Measurements from ENCODE around the gene REELD1.

REELD1 gene

GRCh38 chr4:146214238-146214637, at the start of gene REELD1:
REELD1 (plus strand) TSS chr4:146214538; CDS start chr4:146216953, 2,415 bp downstream.
- DNase-seq = no peak

DNA sequence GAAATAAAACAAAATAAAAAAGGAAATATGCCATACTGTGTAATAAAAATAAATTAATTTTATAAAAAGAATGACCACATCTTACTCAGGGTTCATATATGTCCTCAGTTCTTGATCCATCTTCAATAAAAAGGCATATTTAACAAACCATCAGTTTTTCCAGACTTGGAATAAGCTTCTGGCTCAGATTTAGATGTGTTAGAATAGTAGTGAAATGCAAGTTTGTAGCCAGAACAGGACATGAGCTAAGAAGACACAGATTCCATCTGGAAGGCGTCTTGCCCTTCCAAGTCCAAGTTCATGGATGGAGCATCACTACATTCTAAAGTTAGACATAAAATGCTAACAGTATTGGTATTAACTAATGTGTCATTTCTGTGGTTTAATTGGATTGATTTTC, 49.1 kb upstream of the REELD1 start:
- no peak for DNase-seq

GRCh38 chr4:146165840-146166239, 48.5 kb upstream of the REELD1 start:
- DNase-seq = no peak

DNA sequence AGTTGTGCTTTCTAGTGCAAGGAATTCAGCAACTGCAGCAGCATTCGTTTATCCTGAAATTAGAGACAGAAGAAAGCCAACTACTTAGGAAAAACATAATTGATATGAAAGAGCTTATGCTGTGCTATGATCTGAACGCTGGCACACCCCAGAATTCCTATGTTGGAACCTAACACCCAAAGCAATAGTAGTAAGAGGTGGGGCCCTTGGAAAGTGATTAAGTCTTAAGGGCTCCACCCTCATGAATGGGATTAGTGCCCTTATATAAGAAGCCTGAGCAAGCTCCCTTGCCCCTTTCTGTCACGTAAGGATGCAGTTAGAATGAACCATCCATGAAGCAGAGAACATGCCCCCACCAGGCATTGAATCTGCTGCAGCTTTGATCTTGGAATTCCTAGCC, 44.2 kb upstream of the REELD1 start:
- DNase-seq = no peak

GRCh38 chr4:146175541-146176453, 38.5 kb upstream of the REELD1 start, which contains the start of gene LSM6:
LSM6 (plus strand) TSS chr4:146175718; CDS start chr4:146182922, 7,204 bp downstream.
- DNase-seq = peak; percentile 95

DNA sequence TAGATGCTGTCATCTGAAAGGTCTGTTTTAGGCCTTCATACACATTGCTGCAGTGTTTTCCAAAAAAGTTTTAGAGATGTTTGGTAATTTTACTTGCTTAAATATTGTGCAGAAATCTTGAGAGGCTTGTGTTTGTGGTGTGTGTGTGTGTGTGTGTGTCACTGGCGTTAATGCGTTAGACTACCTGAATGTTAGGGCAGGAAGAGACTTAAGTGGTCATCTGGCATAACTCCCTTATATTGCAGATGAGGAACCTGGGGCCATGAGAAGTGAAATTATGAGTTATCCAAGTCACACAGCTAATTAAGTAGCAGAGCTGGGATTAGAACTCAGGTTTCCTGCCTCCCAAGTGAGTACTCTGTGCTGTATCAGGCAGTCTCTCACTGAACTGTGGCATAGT, 37.4 kb upstream of the REELD1 start:
- no peak for DNase-seq

DNA sequence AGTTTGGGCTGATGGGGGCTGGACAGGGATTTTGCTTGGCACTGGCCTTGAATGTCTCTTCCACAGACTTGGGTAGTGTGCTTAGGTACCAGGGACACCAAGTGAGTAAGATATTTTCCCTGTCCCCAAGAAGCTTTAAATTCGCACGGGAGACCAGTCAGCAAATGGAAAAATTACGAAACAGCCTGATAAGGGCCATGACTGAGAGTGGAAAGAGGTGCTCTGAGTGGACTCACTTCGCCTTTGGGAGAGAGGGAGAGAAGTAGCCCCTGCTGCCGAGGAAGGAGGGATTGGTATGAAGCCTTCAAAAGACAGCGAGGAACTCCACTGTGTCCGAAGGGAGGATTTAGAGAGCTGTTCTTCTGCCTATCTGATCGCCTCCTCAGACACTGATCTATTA, 36.2 kb upstream of the REELD1 start:
- DNase-seq = no peak

DNA sequence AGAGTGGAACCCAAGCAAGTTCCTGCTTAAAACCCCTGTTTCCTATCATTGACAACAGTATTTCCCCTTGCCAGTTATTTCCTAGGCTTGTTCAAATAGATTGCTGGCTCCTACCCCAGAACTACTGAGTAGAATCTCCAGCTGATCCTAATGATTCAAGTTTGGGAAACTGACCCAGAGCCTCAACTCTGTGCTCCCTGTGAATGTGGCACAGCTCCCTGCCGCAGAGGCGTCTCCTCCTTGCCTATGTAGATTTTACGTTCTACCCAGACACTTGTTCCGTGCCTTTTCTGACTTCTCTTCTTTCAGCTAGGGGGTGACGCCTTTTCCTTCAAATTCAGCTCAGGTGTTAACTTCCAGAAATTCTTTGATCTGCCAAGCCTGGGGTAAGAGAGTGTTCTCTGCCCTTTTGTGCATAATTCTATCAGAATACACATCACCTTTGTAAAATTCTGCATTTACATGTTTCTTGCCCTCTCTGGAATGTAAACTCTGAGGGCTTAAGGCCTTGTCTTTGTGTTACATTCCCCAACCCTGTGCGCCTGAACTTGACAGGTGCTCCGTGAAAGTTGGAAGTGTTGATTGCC, 34.5 kb upstream of the REELD1 start:
- no peak for DNase-seq

GRCh38 chr4:146182443-146182842, 31.9 kb upstream of the REELD1 start:
- no peak for DNase-seq

- DNase-seq = no peak
These were observed 31.1 kb upstream of the REELD1 start for GRCh38 chr4:146183209-146183608.

GRCh38 chr4:146186041-146186440, 28.3 kb upstream of the REELD1 start:
- DNase-seq = no peak

DNA sequence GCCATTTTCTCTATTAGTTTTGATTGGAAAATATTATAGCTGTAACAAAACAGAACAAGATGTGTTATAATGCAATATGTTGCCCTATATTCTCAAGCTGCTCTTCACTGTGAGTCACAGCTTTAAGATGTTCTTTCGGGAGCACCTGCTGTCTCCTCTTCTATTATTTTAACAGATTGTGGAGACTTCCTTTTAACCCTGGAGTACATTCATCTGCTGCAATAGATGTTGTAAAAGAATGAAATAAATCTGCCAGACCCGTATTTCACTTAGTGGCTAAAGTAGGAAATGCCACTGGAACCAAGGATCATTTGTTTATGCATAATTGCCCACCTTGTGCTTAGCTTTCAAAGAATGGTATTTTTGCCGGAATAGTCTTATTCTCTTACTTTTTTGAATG, 27.7 kb upstream of the REELD1 start:
- DNase-seq = no peak

DNA sequence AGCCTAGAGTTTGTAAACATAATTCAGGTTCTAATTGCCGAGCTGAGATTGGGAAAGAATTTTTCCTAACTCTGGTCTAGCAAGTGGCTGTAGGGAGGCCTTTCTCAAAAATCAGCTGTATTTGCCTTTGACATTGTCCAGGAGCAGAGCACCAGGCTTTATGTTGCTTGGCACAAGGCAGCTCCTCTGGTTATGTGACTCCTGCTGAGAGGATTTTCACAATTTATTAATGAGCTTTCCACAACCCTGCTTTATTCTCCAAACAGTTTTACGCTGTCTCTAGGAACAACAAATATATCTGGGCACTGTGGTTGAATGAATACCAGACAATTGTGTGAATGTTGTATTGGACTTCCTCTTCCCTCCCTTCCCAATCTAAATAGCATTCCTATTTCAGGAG, 23.9 kb upstream of the REELD1 start:
- no peak for DNase-seq

- peak; percentile 40 for DNase-seq
These were observed 22.4 kb upstream of the REELD1 start for GRCh38 chr4:146191766-146192458.

- no peak for DNase-seq
These were observed 20.7 kb upstream of the REELD1 start for GRCh38 chr4:146193628-146194027.

GRCh38 chr4:146194212-146194611, 20.1 kb upstream of the REELD1 start:
- no peak for DNase-seq

- peak; percentile 95 for DNase-seq
These were observed 11.7 kb upstream of the REELD1 start for GRCh38 chr4:146202665-146203064.

GRCh38 chr4:146207410-146207809, 6.9 kb upstream of the REELD1 start:
- no peak for DNase-seq

DNA sequence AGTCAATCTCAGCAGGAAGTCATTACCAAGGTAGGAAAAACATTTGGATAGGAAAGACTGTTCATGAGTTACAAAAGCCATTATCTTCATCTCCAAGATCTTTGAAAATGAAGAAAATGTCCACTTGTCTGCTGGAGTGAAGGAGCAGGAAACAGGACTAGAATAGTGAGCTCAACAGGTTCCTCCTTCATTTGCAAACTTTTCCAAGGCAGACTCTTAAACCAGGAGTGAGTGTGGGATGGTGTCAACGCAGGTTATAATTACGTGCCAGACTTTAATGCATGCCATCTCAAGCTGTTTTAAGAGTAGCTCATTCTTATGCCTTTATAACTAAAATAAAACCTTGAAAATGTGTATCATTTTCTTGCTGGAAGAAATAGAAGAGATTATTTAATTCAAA, 3.4 kb upstream of the REELD1 start:
- no peak for DNase-seq

GRCh38 chr4:146211440-146211839, 2.9 kb upstream of the REELD1 start:
- no peak for DNase-seq

DNA sequence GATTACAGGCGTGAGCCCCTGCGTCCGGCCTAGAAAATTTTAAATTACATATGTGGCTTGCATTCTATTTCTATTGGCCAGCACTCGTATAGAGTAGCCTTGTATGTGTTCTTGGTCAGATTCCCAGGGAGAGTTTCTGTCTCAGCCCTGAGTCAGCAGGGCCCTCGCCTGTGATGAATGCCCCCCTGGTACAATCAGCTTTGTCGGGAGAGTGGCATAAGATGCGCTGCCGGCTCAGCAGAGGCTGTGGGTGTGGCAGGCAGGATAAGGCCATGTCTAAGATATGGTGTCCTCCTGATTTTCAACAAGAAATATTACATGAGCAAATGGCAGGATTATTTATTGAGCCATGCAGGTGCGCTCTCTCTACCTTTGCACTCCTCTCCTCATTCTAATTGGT, 1.6 kb upstream of the REELD1 start:
- no peak for DNase-seq

- no peak for DNase-seq
These were observed 8.0 kb downstream of the REELD1 start for GRCh38 chr4:146222313-146222712.

GRCh38 chr4:146224326-146224966, 10.1 kb downstream of the REELD1 start:
- DNase-seq = no peak
